Prostate gland (tissue), 2 donors: ENCODE measurements around the gene PLCB2.

Source experiments
- POLR2AphosphoS5 ChIP-seq: sonication (generic); formaldehyde crosslinking; IDR thresholded peaks from one replicate; pipeline ENCODE4 v1.6.1; 2017; ENCODE audit warnings: antibody characterized with exemption
- TF ChIP-seq, protein P1 (sequence below), 4 experiments: fragments of 200-600 bp in 2 of 4; fragments of 450-650 bp in 2 of 4; sonication (generic) in 2 of 4; IDR thresholded peaks; 1 replicate in 3 of 4; 2 replicates in 1 of 4; pipeline ENCODE4 v1.5.1; 2016 to 2019; ENCODE audit warnings: antibody characterized with exemption in 4 of 4, mild to moderate bottlenecking in 2 of 4, moderate library complexity in 2 of 4

DNA sequence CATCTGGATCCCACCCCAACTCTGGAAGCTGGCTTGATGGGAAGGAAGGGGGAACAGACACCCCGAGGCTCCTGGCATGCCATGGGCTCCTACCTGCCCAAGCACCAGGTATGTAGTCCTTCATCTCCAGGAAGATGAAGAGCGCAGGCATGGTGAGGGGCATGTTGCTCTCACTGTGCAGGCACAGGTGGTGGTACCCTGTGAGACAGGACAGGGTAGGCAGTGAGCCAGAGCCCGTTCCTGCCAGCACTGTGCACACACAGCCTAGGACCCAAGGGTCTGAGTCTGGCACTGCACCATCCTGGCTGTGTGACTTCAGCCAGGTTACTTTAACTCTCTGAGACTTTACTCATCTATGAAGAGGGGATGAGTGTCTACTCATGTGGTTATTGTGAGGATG is 15.5 kb downstream of the PLCB2 start:
- TF ChIP-seq, protein P1, sequence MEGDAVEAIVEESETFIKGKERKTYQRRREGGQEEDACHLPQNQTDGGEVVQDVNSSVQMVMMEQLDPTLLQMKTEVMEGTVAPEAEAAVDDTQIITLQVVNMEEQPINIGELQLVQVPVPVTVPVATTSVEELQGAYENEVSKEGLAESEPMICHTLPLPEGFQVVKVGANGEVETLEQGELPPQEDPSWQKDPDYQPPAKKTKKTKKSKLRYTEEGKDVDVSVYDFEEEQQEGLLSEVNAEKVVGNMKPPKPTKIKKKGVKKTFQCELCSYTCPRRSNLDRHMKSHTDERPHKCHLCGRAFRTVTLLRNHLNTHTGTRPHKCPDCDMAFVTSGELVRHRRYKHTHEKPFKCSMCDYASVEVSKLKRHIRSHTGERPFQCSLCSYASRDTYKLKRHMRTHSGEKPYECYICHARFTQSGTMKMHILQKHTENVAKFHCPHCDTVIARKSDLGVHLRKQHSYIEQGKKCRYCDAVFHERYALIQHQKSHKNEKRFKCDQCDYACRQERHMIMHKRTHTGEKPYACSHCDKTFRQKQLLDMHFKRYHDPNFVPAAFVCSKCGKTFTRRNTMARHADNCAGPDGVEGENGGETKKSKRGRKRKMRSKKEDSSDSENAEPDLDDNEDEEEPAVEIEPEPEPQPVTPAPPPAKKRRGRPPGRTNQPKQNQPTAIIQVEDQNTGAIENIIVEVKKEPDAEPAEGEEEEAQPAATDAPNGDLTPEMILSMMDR (IDR thresholded peaks at IDR 0.05) = no peak
- TF ChIP-seq POLR2AphosphoS5 = no peak
